K562 (cell line): ENCODE results near the gene CYTH4. TPM values are rescaled to one million over a fixed set of nuclear protein-coding genes. Genes with fewer than 3 reads are reported as not detected.

Source experiments
- CLOCK ChIP-seq: fragments of 250-450 bp; sonication (Bioruptor Pico); IDR thresholded peaks from 2 replicates; pipeline ENCODE4 v1.4.0; 2020; ENCODE audit warnings: mild to moderate bottlenecking, moderate library complexity, borderline replicate concordance
- HCFC1 ChIP-seq: IDR thresholded peaks from 2 replicates; pipeline ENCODE4 v1.6.1; 2012; ENCODE audit warnings: low read depth, low read length, improper control_type of control experiment
- PATZ1 ChIP-seq: fragments of 250-450 bp; sonication (Bioruptor Pico); IDR thresholded peaks from 2 replicates; pipeline ENCODE4 v1.5.0; 2020; ENCODE audit warnings: mild to moderate bottlenecking, borderline replicate concordance
- RBM25 ChIP-seq: fragments of 200-400 bp; formaldehyde crosslinking; IDR thresholded peaks from 2 replicates; pipeline ENCODE4 v1.6.1; 2018; ENCODE audit warnings: low read length, low read depth, moderate library complexity; ENCODE audit not compliant: severe bottlenecking
- XRCC3 ChIP-seq: fragments of 450-650 bp; IDR thresholded peaks from 2 replicates; pipeline ENCODE4 v1.6.1; 2017; ENCODE audit warnings: mild to moderate bottlenecking, moderate library complexity
- ZBTB17 ChIP-seq: fragments of 450-650 bp; formaldehyde crosslinking; IDR thresholded peaks from 2 replicates; pipeline ENCODE4 v1.4.0; 2020; ENCODE audit warnings: mild to moderate bottlenecking
- polyA plus RNA-seq, 8 experiments: library from polyadenylated mRNA; depleted of rRNA in 4 of 8; stranded (reverse) in 5 of 8; unstranded in 3 of 8; fragments of >200 nt; fragmentation: Nextera tagmentation in 2 of 8; fragmentation: Illumina TruSeq in 1 of 8; extraction: Ambion mirVana in 2 of 8; extraction: Trizol in 1 of 8; gene quantifications; 2 replicates each; pipeline versions ENCODE4 v1.2.1 to v1.2.3, GENCODE V29; 2011 to 2014; ENCODE audit warnings: inconsistent platforms in 1 of 8, missing spikeins in 1 of 8
- total RNA-seq, 7 experiments: library from RNA; depleted of rRNA in 6 of 7; stranded (reverse); fragments of >200 nt in 6 of 7; fragmentation: Illumina TruSeq in 2 of 7; extraction: Trizol in 2 of 7; gene quantifications; 2 replicates each; pipeline versions ENCODE4 v1.2.1 to v1.2.3, GENCODE V29; 2011 to 2021; ENCODE audit warnings: low replicate concordance in 1 of 7
- TF ChIP-seq, protein P1 (sequence below): fragments of 250-450 bp; sonication (Bioruptor Pico); IDR thresholded peaks from 2 replicates; pipeline ENCODE4 v1.5.0; 2021
- TF ChIP-seq, protein P2 (sequence below): sonication (generic); formaldehyde crosslinking; IDR thresholded peaks from 2 replicates; pipeline ENCODE4 v1.9.0; 2022; ENCODE audit warnings: mild to moderate bottlenecking, missing genetic modification reagents

The CYTH4 gene
- total and polyA plus RNA-seq, 9 of the 15 experiments (the other 6 are each of a cell fraction or from before 2014, with no cell fraction given): 0.03 to 2.0 (median 0.61) TPM; not detected in 1

DNA sequence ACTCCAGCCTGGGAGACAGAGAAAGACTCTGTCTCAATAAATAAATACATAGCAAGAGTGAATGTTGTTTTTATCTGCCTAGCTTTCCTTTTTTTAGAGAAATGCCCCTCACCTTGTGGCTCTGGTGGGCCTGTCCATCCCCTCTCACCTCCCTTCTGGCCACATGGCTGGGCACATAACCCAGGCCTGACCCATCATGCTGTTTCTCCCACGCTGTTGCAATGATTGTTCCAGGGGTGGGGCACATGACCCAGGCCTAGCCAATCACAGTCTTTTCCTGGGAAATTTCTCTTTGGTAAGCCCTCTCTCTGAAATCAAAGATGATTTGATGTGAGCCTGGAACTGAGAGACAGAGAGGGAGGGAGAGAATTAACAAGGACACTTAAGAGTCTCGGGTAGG lies 5.5 kb upstream of the CYTH4 start (continued):
- TF ChIP-seq CLOCK (no peak), XRCC3 (no peak), PATZ1 (CRISPR knock-in tag) (no peak), RBM25 (peak; percentile 10), ZBTB17 (CRISPR knock-in tag) (no peak), HCFC1 (no peak)
- TF ChIP-seq, protein P1, sequence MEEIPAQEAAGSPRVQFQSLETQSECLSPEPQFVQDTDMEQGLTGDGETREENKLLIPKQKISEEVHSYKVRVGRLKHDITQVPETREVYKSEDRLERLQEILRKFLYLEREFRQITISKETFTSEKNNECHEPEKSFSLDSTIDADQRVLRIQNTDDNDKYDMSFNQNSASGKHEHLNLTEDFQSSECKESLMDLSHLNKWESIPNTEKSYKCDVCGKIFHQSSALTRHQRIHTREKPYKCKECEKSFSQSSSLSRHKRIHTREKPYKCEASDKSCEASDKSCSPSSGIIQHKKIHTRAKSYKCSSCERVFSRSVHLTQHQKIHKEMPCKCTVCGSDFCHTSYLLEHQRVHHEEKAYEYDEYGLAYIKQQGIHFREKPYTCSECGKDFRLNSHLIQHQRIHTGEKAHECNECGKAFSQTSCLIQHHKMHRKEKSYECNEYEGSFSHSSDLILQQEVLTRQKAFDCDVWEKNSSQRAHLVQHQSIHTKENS: no peak
- TF ChIP-seq, protein P2, sequence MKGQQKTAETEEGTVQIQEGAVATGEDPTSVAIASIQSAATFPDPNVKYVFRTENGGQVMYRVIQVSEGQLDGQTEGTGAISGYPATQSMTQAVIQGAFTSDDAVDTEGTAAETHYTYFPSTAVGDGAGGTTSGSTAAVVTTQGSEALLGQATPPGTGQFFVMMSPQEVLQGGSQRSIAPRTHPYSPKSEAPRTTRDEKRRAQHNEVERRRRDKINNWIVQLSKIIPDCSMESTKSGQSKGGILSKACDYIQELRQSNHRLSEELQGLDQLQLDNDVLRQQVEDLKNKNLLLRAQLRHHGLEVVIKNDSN (CRISPR knock-in tag): peak; percentile 87
